ENCODE data around the gene CCDC3.
"Not testable (repeated sequence)": the region's sequence is repeated elsewhere in the genome, so short reads cannot be mapped to it uniquely, and the experiment has no call there.

Gene CCDC3

GRCh38 chr10:13036841-13037240 is 35.3 kb upstream of the CCDC3 start:
- Histone ChIP-seq H3K36me3 (ENCODE audit: control insufficient read depth, insufficient read depth, low read length, severe bottlenecking) (no peaks in the 10 kb centered on the region), H3K9ac (ENCODE audit: low read length) (no peak overlapping the region), H3K27me3 (replicated peaks; ENCODE audit: control insufficient read depth, insufficient read depth, low read length) (peaks cover 25% of the 10 kb centered on the region), H3K4me1 (ENCODE audit: control insufficient read depth, insufficient read depth, low read length) (no peaks in the 10 kb centered on the region), H3K4me3 (ENCODE audit: low read length) (no peak overlapping the region), H3K9me3 (ENCODE audit: control insufficient read depth, low read length) (peaks cover 2% of the 10 kb centered on the region)
- no peak for DNase-seq (ENCODE audit: low read depth)

DNA sequence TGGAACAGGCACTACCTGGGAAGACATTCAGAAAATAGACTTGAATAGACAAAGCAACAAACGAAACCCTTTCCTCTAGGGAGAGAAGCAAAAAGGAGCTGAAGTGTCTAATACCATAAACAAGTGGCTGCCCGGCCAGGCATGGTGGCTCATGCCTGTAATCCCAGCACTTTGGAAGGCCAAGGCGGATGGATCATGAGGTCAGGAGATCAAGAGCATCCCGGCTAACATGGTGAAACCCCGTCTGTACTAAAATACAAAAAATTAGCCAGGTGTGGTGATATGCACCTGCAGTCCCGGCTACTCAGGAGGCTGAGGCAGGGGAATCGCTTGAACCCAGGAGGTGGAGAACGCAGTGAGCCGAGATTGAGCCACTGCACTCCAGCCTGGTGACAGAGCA is 34.2 kb upstream of the CCDC3 start:
- not testable (repeated sequence) for H3K9ac ChIP-seq (ENCODE audit: low read length); H3K4me1 ChIP-seq (ENCODE audit: control insufficient read depth, insufficient read depth, low read length); H3K36me3 ChIP-seq (ENCODE audit: control insufficient read depth, insufficient read depth, low read length, severe bottlenecking); H3K4me3 ChIP-seq (ENCODE audit: low read length); H3K9me3 ChIP-seq (ENCODE audit: control insufficient read depth, low read length); DNase-seq (ENCODE audit: low read depth)
- H3K27me3 ChIP-seq (replicated peaks; ENCODE audit: control insufficient read depth, insufficient read depth, low read length), result peaks cover 25% of the 10 kb centered on the region

DNA sequence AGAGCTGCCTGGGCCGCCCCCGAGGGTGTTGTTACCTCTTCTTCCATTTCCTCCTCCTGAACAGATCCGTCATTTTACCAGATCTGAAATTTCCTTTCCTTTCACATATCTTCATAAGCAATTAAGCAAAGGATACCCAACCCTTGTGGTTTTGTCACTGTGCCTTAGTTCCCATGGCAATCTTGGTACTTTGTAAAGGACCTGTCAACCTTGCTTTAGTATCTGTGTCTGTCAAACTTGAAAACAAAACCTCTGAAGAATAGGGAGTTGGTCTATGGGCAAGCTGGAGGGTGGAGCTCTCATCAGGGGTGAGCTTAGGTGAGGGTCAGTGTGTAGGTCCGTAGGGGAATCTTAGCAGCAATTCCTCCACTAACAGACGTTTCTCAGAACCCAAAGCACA is 25.4 kb upstream of the CCDC3 start:
- no peaks in the 10 kb centered on the region for H3K36me3 ChIP-seq (ENCODE audit: control insufficient read depth, insufficient read depth, low read length, severe bottlenecking)
- no peaks in the 10 kb centered on the region for H3K4me1 ChIP-seq (ENCODE audit: control insufficient read depth, insufficient read depth, low read length)
- DNase-seq (ENCODE audit: low read depth), result no peak
- H3K9me3 ChIP-seq (ENCODE audit: control insufficient read depth, low read length), result peaks cover 23% of the 10 kb centered on the region
- H3K4me3 ChIP-seq (ENCODE audit: low read length), result no peak overlapping the region
- peaks cover 17% of the 10 kb centered on the region for H3K27me3 ChIP-seq (replicated peaks; ENCODE audit: control insufficient read depth, insufficient read depth, low read length)
- no peak overlapping the region for H3K9ac ChIP-seq (ENCODE audit: low read length)

DNA sequence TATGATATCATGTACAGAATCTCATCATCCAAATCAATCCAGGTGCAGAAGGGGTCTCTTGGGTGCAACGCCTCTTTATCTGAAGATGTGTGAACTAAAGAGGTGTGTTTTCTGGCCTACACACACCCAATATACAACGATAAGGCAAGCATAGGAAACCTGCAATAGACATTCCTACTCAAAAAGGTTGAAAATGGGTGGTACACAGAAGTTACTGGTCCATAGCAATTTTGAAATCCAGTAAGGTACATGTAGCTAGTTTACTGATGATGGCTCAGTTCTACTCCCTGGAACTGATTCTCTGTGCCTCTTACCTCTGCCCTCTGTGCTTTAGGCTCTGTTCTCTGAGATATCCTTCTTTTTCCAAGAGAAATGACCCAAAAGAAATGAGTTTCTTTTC is 22.2 kb upstream of the CCDC3 start:
- Histone ChIP-seq H3K4me3 (ENCODE audit: low read length) (no peak overlapping the region), H3K4me1 (ENCODE audit: control insufficient read depth, insufficient read depth, low read length) (no peaks in the 10 kb centered on the region), H3K9me3 (ENCODE audit: control insufficient read depth, low read length) (peaks cover 23% of the 10 kb centered on the region), H3K27me3 (replicated peaks; ENCODE audit: control insufficient read depth, insufficient read depth, low read length) (peaks cover 13% of the 10 kb centered on the region), H3K9ac (ENCODE audit: low read length) (no peak overlapping the region), H3K36me3 (ENCODE audit: control insufficient read depth, insufficient read depth, low read length, severe bottlenecking) (no peaks in the 10 kb centered on the region)
- DNase-seq (ENCODE audit: low read depth), result no peak

GRCh38 chr10:13019280-13019679 is 17.8 kb upstream of the CCDC3 start:
- peaks cover 4% of the 10 kb centered on the region for H3K27me3 ChIP-seq (replicated peaks; ENCODE audit: control insufficient read depth, insufficient read depth, low read length)

DNA sequence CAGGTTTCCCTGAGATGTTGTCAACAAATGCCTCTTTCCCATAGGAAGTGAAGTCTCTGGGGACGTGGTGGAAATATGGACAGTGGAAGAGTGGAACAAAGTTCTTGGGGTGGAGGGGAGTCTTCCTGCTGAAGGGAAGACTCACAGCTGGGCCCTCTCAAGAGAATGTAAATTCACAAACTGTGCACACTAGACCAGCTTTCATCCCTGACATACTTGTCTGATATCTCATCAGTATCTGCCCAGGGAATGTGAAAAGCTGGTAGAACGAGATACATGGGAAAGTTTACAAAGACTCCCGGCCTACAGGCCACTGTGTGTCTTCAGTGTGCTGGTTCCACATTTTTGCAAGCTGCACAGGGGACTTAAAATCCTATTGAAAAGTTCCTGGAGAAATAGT is 16.7 kb upstream of the CCDC3 start:
- Histone ChIP-seq H3K36me3 (ENCODE audit: control insufficient read depth, insufficient read depth, low read length, severe bottlenecking) (no peaks in the 10 kb centered on the region), H3K9me3 (ENCODE audit: control insufficient read depth, low read length) (peaks cover 20% of the 10 kb centered on the region), H3K4me1 (ENCODE audit: control insufficient read depth, insufficient read depth, low read length) (no peaks in the 10 kb centered on the region), H3K9ac (ENCODE audit: low read length) (no peak overlapping the region), H3K27me3 (replicated peaks; ENCODE audit: control insufficient read depth, insufficient read depth, low read length) (peaks cover 4% of the 10 kb centered on the region), H3K4me3 (ENCODE audit: low read length) (no peak overlapping the region)
- DNase-seq (ENCODE audit: low read depth), result no peak

More at GRCh38 chr10:13019280-13019679, 17.8 kb upstream of the CCDC3 start:
- H3K36me3 ChIP-seq (ENCODE audit: control insufficient read depth, insufficient read depth, low read length, severe bottlenecking), result no peaks in the 10 kb centered on the region
- H3K4me1 ChIP-seq (ENCODE audit: control insufficient read depth, insufficient read depth, low read length), result no peaks in the 10 kb centered on the region
- H3K9ac ChIP-seq (ENCODE audit: low read length), result no peak overlapping the region
- H3K9me3 ChIP-seq (ENCODE audit: control insufficient read depth, low read length), result peaks cover 27% of the 10 kb centered on the region
- H3K4me3 ChIP-seq (ENCODE audit: low read length), result no peak overlapping the region
- DNase-seq (ENCODE audit: low read depth), result no peak

DNA sequence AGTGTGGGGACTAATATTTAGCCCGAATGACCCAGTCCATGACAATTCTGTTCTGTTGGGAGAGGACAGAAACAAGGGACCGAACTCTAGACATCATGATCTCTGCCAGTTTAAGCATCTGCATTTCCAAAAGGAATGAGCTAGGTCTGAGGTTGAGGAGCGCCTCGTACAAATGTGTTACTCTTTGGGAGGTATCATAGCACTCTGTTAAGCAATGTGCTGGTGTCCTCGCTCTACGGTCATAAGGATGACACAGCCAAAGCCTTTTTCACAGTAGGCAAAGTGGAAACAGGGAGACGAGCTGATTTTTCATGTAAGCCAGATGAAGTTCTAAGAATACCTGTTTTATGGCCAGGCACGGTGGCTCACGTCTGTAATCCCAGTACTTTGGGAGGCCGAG is 15.4 kb upstream of the CCDC3 start:
- no peak overlapping the region for H3K9ac ChIP-seq (ENCODE audit: low read length)
- H3K9me3 ChIP-seq (ENCODE audit: control insufficient read depth, low read length), result peaks cover 20% of the 10 kb centered on the region
- DNase-seq (ENCODE audit: low read depth), result no peak
- H3K4me3 ChIP-seq (ENCODE audit: low read length), result no peak overlapping the region
- H3K36me3 ChIP-seq (ENCODE audit: control insufficient read depth, insufficient read depth, low read length, severe bottlenecking), result no peaks in the 10 kb centered on the region
- H3K4me1 ChIP-seq (ENCODE audit: control insufficient read depth, insufficient read depth, low read length), result no peaks in the 10 kb centered on the region
- H3K27me3 ChIP-seq (replicated peaks; ENCODE audit: control insufficient read depth, insufficient read depth, low read length), result no peaks in the 10 kb centered on the region

DNA sequence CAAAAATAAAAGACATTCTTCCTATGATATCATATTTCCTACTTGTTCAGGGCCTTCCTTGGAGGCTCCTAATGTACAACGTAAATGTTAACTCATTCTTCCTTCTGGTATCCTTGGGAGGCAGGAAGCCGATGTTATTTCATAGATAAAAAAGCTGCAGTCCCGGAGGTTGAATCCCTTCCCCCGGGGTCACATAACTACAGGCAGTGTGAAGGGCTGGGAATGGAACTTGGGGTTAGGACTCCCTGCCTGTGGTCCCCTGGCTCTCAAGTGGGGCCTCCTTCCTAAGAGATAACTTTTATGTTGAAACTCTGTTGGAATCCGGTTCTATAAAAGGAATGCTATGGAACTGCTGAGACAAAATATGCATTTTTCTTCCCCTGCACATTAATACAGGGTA is 14.9 kb upstream of the CCDC3 start:
- no peak overlapping the region for H3K9ac ChIP-seq (ENCODE audit: low read length)

DNA sequence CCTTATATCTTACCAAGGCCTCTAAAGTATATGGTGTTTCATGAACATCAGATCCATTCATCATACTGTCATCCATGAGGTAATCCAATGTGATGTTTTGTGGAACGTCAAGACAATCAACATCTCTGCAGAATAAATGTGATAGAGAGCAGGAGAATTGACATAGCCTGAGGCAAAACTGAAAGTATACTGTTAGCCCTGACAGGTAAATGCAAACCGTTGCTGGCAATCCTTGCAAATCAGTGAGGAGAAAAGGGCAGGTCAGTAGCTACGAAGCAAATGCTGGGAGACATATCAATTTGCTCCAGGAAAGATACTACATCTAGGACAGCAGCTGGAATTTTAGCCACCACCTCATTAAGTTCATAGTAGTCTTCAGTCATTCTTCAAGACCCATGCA is 4.5 kb upstream of the CCDC3 start:
- DNase-seq (ENCODE audit: low read depth), result no peak
- Histone ChIP-seq H3K4me3 (ENCODE audit: low read length) (no peak overlapping the region), H3K4me1 (ENCODE audit: control insufficient read depth, insufficient read depth, low read length) (peaks cover 10% of the 10 kb centered on the region), H3K9me3 (ENCODE audit: control insufficient read depth, low read length) (no peaks in the 10 kb centered on the region), H3K9ac (ENCODE audit: low read length) (no peak overlapping the region), H3K27me3 (replicated peaks; ENCODE audit: control insufficient read depth, insufficient read depth, low read length) (peaks cover 25% of the 10 kb centered on the region), H3K36me3 (ENCODE audit: control insufficient read depth, insufficient read depth, low read length, severe bottlenecking) (no peaks in the 10 kb centered on the region)

More for the DNA sequence above, 14.9 kb upstream of the CCDC3 start:
- no peaks in the 10 kb centered on the region for H3K36me3 ChIP-seq (ENCODE audit: control insufficient read depth, insufficient read depth, low read length, severe bottlenecking)
- H3K4me3 ChIP-seq (ENCODE audit: low read length), result no peak overlapping the region
- no peaks in the 10 kb centered on the region for H3K27me3 ChIP-seq (replicated peaks; ENCODE audit: control insufficient read depth, insufficient read depth, low read length)
- H3K4me1 ChIP-seq (ENCODE audit: control insufficient read depth, insufficient read depth, low read length), result no peaks in the 10 kb centered on the region
- DNase-seq (ENCODE audit: low read depth), result no peak
- H3K9me3 ChIP-seq (ENCODE audit: control insufficient read depth, low read length), result peaks cover 20% of the 10 kb centered on the region

DNA sequence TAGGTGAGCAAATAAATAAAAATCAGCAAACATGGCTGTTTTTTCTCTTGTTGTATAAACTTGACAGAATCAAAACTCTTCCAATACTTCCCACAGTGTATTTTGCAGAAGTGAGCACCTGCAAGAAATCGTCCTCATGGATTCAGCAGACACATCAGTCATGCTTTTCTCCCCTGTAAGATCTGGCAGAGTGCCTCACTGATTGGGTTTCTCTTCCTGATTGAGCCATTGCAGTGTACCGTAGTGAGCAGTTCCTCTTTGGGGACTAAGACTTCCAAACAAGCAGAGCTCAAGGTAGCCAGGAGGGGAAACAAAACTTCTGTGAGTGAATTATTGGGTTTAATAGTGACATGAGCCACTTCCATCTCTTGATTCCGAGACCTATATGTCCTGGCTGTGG is 2.2 kb upstream of the CCDC3 start:
- H3K9ac ChIP-seq (ENCODE audit: low read length), result no peak overlapping the region
- no peaks in the 10 kb centered on the region for H3K36me3 ChIP-seq (ENCODE audit: control insufficient read depth, insufficient read depth, low read length, severe bottlenecking)
- peaks cover 10% of the 10 kb centered on the region for H3K4me1 ChIP-seq (ENCODE audit: control insufficient read depth, insufficient read depth, low read length)
- DNase-seq (ENCODE audit: low read depth), result no peak
- no peak overlapping the region for H3K4me3 ChIP-seq (ENCODE audit: low read length)
- H3K9me3 ChIP-seq (ENCODE audit: control insufficient read depth, low read length), result peaks cover 10% of the 10 kb centered on the region
- peaks cover 41% of the 10 kb centered on the region for H3K27me3 ChIP-seq (replicated peaks; ENCODE audit: control insufficient read depth, insufficient read depth, low read length)

- Histone ChIP-seq H3K27me3 (replicated peaks; ENCODE audit: control insufficient read depth, insufficient read depth, low read length) (peaks cover 46% of the 10 kb centered on the region), H3K9ac (ENCODE audit: low read length) (no peak overlapping the region), H3K4me1 (ENCODE audit: control insufficient read depth, insufficient read depth, low read length) (peaks cover 10% of the 10 kb centered on the region), H3K36me3 (ENCODE audit: control insufficient read depth, insufficient read depth, low read length, severe bottlenecking) (no peaks in the 10 kb centered on the region), H3K9me3 (ENCODE audit: control insufficient read depth, low read length) (peaks cover 13% of the 10 kb centered on the region), H3K4me3 (ENCODE audit: low read length) (no peak overlapping the region)
- no peak for DNase-seq (ENCODE audit: low read depth)
These were observed 1.5 kb upstream of the CCDC3 start for GRCh38 chr10:13003004-13003403.

DNA sequence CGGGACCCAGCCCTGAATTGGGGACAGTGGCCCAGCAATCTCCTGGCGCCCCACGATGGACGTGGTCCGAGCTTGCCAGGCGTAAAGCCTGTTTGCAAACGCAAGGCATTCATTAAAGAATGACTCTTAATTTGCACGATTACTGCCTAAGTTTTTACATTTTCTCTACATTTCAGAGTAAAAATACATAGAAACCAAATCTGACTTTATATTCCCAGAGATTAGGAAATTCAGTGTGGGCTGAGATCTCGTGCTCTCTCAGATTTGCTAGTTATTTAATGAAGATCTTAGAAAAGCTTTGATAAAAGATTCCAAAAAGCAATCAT is 337 bp upstream of the CCDC3 start:
- peaks cover 10% of the 10 kb centered on the region for H3K4me1 ChIP-seq (ENCODE audit: control insufficient read depth, insufficient read depth, low read length)
- peak overlapping the region; percentile 55 for H3K4me3 ChIP-seq (ENCODE audit: low read length)
- no peak for DNase-seq (ENCODE audit: low read depth)
- peaks cover 13% of the 10 kb centered on the region for H3K9me3 ChIP-seq (ENCODE audit: control insufficient read depth, low read length)
- H3K36me3 ChIP-seq (ENCODE audit: control insufficient read depth, insufficient read depth, low read length, severe bottlenecking), result no peaks in the 10 kb centered on the region
- peaks cover 48% of the 10 kb centered on the region for H3K27me3 ChIP-seq (replicated peaks; ENCODE audit: control insufficient read depth, insufficient read depth, low read length)
- H3K9ac ChIP-seq (ENCODE audit: low read length), result no peak overlapping the region
